NB4 (cell line): ENCODE results near the gene SGCD.

Source experiments
- CTCF ChIP-seq: IDR thresholded peaks from one replicate; pipeline ENCODE4 v1.5.1; 2012; ENCODE audit warnings: low read depth, low read length
- MYC ChIP-seq: IDR thresholded peaks from 2 replicates; pipeline ENCODE4 v1.6.1; 2011; ENCODE audit warnings: low read depth, low read length
- POLR2A ChIP-seq: IDR thresholded peaks from 2 replicates; pipeline ENCODE4 v1.6.1; 2011; ENCODE audit warnings: mild to moderate bottlenecking; ENCODE audit not compliant: insufficient read length; ENCODE audit errors: extremely low read depth
- TF ChIP-seq, protein P1 (sequence below): IDR thresholded peaks from 2 replicates; pipeline ENCODE4 v1.6.1; 2011; ENCODE audit warnings: low read depth, low read length

GRCh38 chr5:156529892-156530291 is 202.9 kb downstream of the SGCD start:
- TF ChIP-seq CTCF (no peak), POLR2A (no peak), MYC (no peak)
- TF ChIP-seq, protein P1, sequence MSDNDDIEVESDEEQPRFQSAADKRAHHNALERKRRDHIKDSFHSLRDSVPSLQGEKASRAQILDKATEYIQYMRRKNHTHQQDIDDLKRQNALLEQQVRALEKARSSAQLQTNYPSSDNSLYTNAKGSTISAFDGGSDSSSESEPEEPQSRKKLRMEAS: no peak
